ENCODE results near the gene GMDS.

The GMDS gene

DNA sequence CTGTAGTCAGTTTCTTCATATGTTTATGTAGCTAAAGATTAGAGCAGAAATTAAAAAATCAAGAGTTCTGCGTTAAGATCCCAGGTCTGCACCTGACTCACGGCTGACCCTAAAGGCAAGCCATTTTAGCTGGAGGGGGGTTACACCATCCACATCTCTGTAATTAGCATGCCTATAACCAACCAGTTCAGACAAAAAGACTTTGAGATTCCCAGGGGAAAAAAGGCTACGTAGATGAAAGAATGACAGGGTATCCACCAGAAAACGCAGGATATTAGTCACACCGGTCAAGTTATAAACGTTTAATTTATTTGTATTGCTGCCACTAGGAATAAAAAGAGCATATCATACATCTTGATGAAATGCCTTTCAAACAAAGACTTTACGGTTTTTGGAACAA, 336.6 kb downstream of the GMDS start:
- Histone ChIP-seq H3K14ac (ENCODE audit: low read length in 2 of 2) (no peak overlapping the region), H3K4me3 (ENCODE audit: insufficient read depth in 1 of 2, low read depth in 1 of 2, low read length in 2 of 2) (no peak overlapping the region), H2BK12ac (ENCODE audit: low read length in 2 of 2) (no peak overlapping the region), H3K9me3 (ENCODE audit: control insufficient read depth, low read length) (no peaks in the 10 kb centered on the region), H2BK120ac (ENCODE audit: low read depth, low read length) (no peak overlapping the region), H3K23ac (ENCODE audit: low read length in 2 of 2) (no peak overlapping the region), H2AK5ac (ENCODE audit: low read length, severe bottlenecking) (no peak overlapping the region), H3K79me1 (replicated peaks; ENCODE audit: low read length, poor library complexity, severe bottlenecking) (peaks cover 1% of the 10 kb centered on the region), H3K9ac (ENCODE audit: low read length) (no peak overlapping the region), H2AFZ (ENCODE audit: low read depth, low read length) (no peak overlapping the region), H4K91ac (ENCODE audit: low read length) (no peak overlapping the region), H3K36me3 (ENCODE audit: control insufficient read depth in 1 of 2, insufficient read depth in 2 of 2, low read depth in 1 of 2, low read length in 2 of 2) (peaks cover 0 to 9% of the 10 kb centered on the region in 2 experiments), H3K4ac (ENCODE audit: low read depth in 1 of 2, low read length in 2 of 2) (no peak overlapping the region), H2BK15ac (ENCODE audit: low read depth, poor library complexity, severe bottlenecking) (no peak overlapping the region), H3K4me1 (ENCODE audit: control insufficient read depth, insufficient read depth, low read depth, low read length) (peaks cover 8% of the 10 kb centered on the region), H3K4me2 (ENCODE audit: low read length, poor library complexity, severe bottlenecking) (no peak overlapping the region), H3K27me3 (ENCODE audit: control insufficient read depth in 1 of 2, insufficient read depth in 1 of 2, low read length in 2 of 2) (no peaks in the 10 kb centered on the region), H2BK5ac (ENCODE audit: low read depth, low read length, poor library complexity, severe bottlenecking) (no peak overlapping the region), H3K18ac (ENCODE audit: low read depth in 1 of 2, low read length in 2 of 2) (no peak overlapping the region), H4K8ac (ENCODE audit: low read length) (no peak overlapping the region), H3K27ac (ENCODE audit: low read length, poor library complexity, severe bottlenecking) (no peak overlapping the region)
- 76% methylated on average over 6 of the region's 7 CpGs for WGBS
- no peak for DNase-seq

DNA sequence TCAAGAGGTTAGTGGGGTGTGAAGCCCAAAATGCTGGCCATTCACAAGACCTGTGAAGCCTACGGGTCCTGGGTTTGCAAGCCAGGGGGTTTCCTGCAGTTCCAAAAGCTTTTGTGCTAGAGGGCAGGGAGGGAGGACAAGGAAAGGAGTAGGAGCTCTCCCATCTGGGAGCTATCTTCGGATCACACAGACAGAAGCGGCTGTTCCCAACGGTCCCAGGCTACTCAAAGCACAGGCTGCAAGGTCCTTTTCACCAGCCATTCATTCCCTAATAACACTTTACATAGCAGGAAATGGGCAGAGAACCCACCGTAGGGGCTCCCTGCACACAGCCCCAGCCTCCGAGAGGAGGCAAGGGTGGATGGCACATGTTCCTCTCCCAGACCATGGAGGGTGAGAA, 338.8 kb downstream of the GMDS start:
- Histone ChIP-seq H2BK15ac (ENCODE audit: low read depth, poor library complexity, severe bottlenecking) (no peak overlapping the region), H2BK120ac (ENCODE audit: low read depth, low read length) (no peak overlapping the region), H3K36me3 (ENCODE audit: control insufficient read depth in 1 of 2, insufficient read depth in 2 of 2, low read depth in 1 of 2, low read length in 2 of 2) (peaks cover 0 to 9% of the 10 kb centered on the region in 2 experiments), H3K4me3 (ENCODE audit: insufficient read depth in 1 of 2, low read depth in 1 of 2, low read length in 2 of 2) (no peak overlapping the region), H3K4me1 (ENCODE audit: control insufficient read depth, insufficient read depth, low read depth, low read length) (peaks cover 8% of the 10 kb centered on the region), H2AK5ac (ENCODE audit: low read length, severe bottlenecking) (no peak overlapping the region), H3K18ac (ENCODE audit: low read depth in 1 of 2, low read length in 2 of 2) (no peak overlapping the region), H3K23ac (ENCODE audit: low read length in 2 of 2) (no peak overlapping the region), H3K27ac (ENCODE audit: low read length, poor library complexity, severe bottlenecking) (no peak overlapping the region), H3K14ac (ENCODE audit: low read length in 2 of 2) (no peak overlapping the region), H3K9ac (ENCODE audit: low read length) (no peak overlapping the region), H3K79me1 (replicated peaks; ENCODE audit: low read length, poor library complexity, severe bottlenecking) (no peaks in the 10 kb centered on the region), H3K4me2 (ENCODE audit: low read length, poor library complexity, severe bottlenecking) (no peak overlapping the region), H2AFZ (ENCODE audit: low read depth, low read length) (no peak overlapping the region), H3K9me3 (ENCODE audit: control insufficient read depth, low read length) (no peaks in the 10 kb centered on the region), H4K8ac (ENCODE audit: low read length) (no peak overlapping the region), H4K91ac (ENCODE audit: low read length) (no peak overlapping the region), H3K27me3 (ENCODE audit: control insufficient read depth in 1 of 2, insufficient read depth in 1 of 2, low read length in 2 of 2) (no peaks in the 10 kb centered on the region), H3K4ac (ENCODE audit: low read depth in 1 of 2, low read length in 2 of 2) (no peak overlapping the region), H2BK5ac (ENCODE audit: low read depth, low read length, poor library complexity, severe bottlenecking) (no peak overlapping the region), H2BK12ac (ENCODE audit: low read length in 2 of 2) (no peak overlapping the region)
- DNase-seq, result no peak
- 77% methylated on average over 6 of the region's 6 CpGs for WGBS

DNA sequence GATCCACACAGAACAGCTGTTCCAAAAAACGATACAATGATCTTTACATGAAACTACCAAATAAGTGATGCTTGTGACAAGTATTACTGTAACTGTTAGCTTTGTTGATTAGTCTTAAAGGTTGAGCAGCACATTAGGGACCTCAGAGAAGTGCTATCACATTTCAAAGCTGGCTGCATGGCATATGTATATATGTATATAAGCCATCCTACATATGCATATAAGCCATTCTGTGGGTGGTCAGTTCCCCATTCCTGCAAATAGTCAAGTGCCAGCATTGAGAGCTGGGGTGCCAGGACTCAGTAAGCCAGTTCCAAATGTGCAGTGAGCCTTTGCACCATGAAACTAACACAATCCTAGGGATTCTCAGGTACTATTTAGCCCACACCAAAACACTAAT, 339.4 kb downstream of the GMDS start:
- DNase-seq, result no peak
- Histone ChIP-seq H3K9ac (ENCODE audit: low read length) (no peak overlapping the region), H2BK12ac (ENCODE audit: low read length in 2 of 2) (no peak overlapping the region), H3K4me1 (ENCODE audit: control insufficient read depth, insufficient read depth, low read depth, low read length) (peaks cover 7% of the 10 kb centered on the region), H3K27me3 (ENCODE audit: control insufficient read depth in 1 of 2, insufficient read depth in 1 of 2, low read length in 2 of 2) (no peaks in the 10 kb centered on the region), H3K9me3 (ENCODE audit: control insufficient read depth, low read length) (no peaks in the 10 kb centered on the region), H3K18ac (ENCODE audit: low read depth in 1 of 2, low read length in 2 of 2) (no peak overlapping the region), H3K4ac (ENCODE audit: low read depth in 1 of 2, low read length in 2 of 2) (no peak overlapping the region), H3K23ac (ENCODE audit: low read length in 2 of 2) (no peak overlapping the region), H3K36me3 (ENCODE audit: control insufficient read depth in 1 of 2, insufficient read depth in 2 of 2, low read depth in 1 of 2, low read length in 2 of 2) (peaks cover 0 to 9% of the 10 kb centered on the region in 2 experiments), H3K4me2 (ENCODE audit: low read length, poor library complexity, severe bottlenecking) (no peak overlapping the region), H2AFZ (ENCODE audit: low read depth, low read length) (no peak overlapping the region), H2BK120ac (ENCODE audit: low read depth, low read length) (no peak overlapping the region), H3K27ac (ENCODE audit: low read length, poor library complexity, severe bottlenecking) (no peak overlapping the region), H2AK5ac (ENCODE audit: low read length, severe bottlenecking) (no peak overlapping the region), H3K14ac (ENCODE audit: low read length in 2 of 2) (no peak overlapping the region), H2BK15ac (ENCODE audit: low read depth, poor library complexity, severe bottlenecking) (no peak overlapping the region), H3K79me1 (replicated peaks; ENCODE audit: low read length, poor library complexity, severe bottlenecking) (no peaks in the 10 kb centered on the region), H4K91ac (ENCODE audit: low read length) (no peak overlapping the region), H4K8ac (ENCODE audit: low read length) (no peak overlapping the region), H3K4me3 (ENCODE audit: insufficient read depth in 1 of 2, low read depth in 1 of 2, low read length in 2 of 2) (no peak overlapping the region), H2BK5ac (ENCODE audit: low read depth, low read length, poor library complexity, severe bottlenecking) (no peak overlapping the region)
- WGBS, result no CpG with 5 or more reads among the region's 1 CpG

DNA sequence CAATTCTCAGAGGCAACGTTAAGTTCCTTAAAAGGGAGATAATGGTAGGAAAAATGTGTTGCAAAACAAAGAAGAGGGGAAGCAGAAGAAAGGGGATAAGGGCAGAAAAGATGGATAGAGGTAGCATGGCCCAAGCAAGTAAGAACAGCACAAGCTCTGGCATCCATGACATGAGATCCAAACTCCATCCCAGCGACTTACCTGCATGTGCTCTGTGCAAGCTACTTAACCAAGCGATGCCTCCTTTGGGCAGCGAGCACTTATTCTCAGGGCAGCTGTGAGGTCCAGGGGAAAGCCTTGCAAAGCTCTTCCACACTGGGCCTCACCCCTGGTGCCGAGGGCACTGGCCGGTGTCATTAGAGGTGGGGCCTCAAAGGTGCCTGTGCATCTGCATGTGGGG, 340.5 kb downstream of the GMDS start:
- Histone ChIP-seq H2BK5ac (ENCODE audit: low read depth, low read length, poor library complexity, severe bottlenecking) (no peak overlapping the region), H3K4me1 (ENCODE audit: control insufficient read depth, insufficient read depth, low read depth, low read length) (peaks cover 3% of the 10 kb centered on the region), H3K9ac (ENCODE audit: low read length) (no peak overlapping the region), H3K27me3 (ENCODE audit: control insufficient read depth in 1 of 2, insufficient read depth in 1 of 2, low read length in 2 of 2) (no peaks in the 10 kb centered on the region), H3K27ac (ENCODE audit: low read length, poor library complexity, severe bottlenecking) (no peak overlapping the region), H3K23ac (ENCODE audit: low read length in 2 of 2) (no peak overlapping the region), H2BK120ac (ENCODE audit: low read depth, low read length) (no peak overlapping the region), H3K14ac (ENCODE audit: low read length in 2 of 2) (no peak overlapping the region), H2BK12ac (ENCODE audit: low read length in 2 of 2) (no peak overlapping the region), H3K4me3 (ENCODE audit: insufficient read depth in 1 of 2, low read depth in 1 of 2, low read length in 2 of 2) (no peak overlapping the region), H3K18ac (ENCODE audit: low read depth in 1 of 2, low read length in 2 of 2) (no peak overlapping the region), H2AK5ac (ENCODE audit: low read length, severe bottlenecking) (no peak overlapping the region), H3K4ac (ENCODE audit: low read depth in 1 of 2, low read length in 2 of 2) (no peak overlapping the region), H3K4me2 (ENCODE audit: low read length, poor library complexity, severe bottlenecking) (no peak overlapping the region), H3K79me1 (replicated peaks; ENCODE audit: low read length, poor library complexity, severe bottlenecking) (no peaks in the 10 kb centered on the region), H4K91ac (ENCODE audit: low read length) (no peak overlapping the region), H3K9me3 (ENCODE audit: control insufficient read depth, low read length) (no peaks in the 10 kb centered on the region), H3K36me3 (ENCODE audit: control insufficient read depth in 1 of 2, insufficient read depth in 2 of 2, low read depth in 1 of 2, low read length in 2 of 2) (peaks cover 0 to 11% of the 10 kb centered on the region in 2 experiments), H2AFZ (ENCODE audit: low read depth, low read length) (no peak overlapping the region), H4K8ac (ENCODE audit: low read length) (no peak overlapping the region), H2BK15ac (ENCODE audit: low read depth, poor library complexity, severe bottlenecking) (no peak overlapping the region)
- 94% methylated on average over 6 of the region's 6 CpGs for WGBS
- no peak for DNase-seq

Measured in mesenchymal stem cell (in vitro differentiated cells and primary cell).